Dermis microvascular lymphatic vessel endothelial cell (primary cell): Measurements from ENCODE around the gene ZNF329. TPM values are rescaled to one million over a fixed set of nuclear protein-coding genes. Genes with fewer than 3 reads are reported as not detected.

Experiments
- total RNA-seq: library from RNA; depleted of rRNA; stranded (reverse); fragments of >200 nt; gene quantifications from 2 replicates; pipeline ENCODE4 v1.2.1, GENCODE V29; 2014

The ZNF329 gene
- total RNA-seq, 1 donor from 2014 or later: 7.3 TPM

Other genes starting within 250 kb of the ZNF329 start
- gene ZNF417, start 234.2 kb downstream of the ZNF329 start, total RNA-seq: 9.4 and 9.6 TPM in 2 replicates
- 1.4 and 2.3 TPM in 2 replicates for gene ZNF418, start 215.4 kb downstream of the ZNF329 start, total RNA-seq
- gene ZNF256, start 203.1 kb downstream of the ZNF329 start, total RNA-seq: 3.3 and 5.2 TPM in 2 replicates
- gene C19orf18, start 176.3 kb downstream of the ZNF329 start, total RNA-seq: 0.13 TPM in 2 replicates
- gene ZNF606, start 148.0 kb downstream of the ZNF329 start, total RNA-seq: 4.1 and 9.4 TPM in 2 replicates
- not detected in 2 replicates for gene ZSCAN1, start 116.8 kb downstream of the ZNF329 start, total RNA-seq
- gene ZNF135, start 91.5 kb downstream of the ZNF329 start, total RNA-seq: 0.64 and 1.8 TPM in 2 replicates
- gene ZSCAN18, start 52.6 kb downstream of the ZNF329 start, total RNA-seq: 10.5 and 25.8 TPM in 2 replicates
- gene ZNF274, start 32.3 kb upstream of the ZNF329 start, total RNA-seq: 9.6 and 13.5 TPM in 2 replicates
- gene ZNF544, start 78.1 kb upstream of the ZNF329 start, total RNA-seq: 39.0 and 47.8 TPM in 2 replicates
- 3.0 and 4.8 TPM in 2 replicates for gene ZNF8, start 128.2 kb upstream of the ZNF329 start, total RNA-seq
- gene ERVK3-1, start 154.6 kb upstream of the ZNF329 start, total RNA-seq: 11.4 and 18.7 TPM in 2 replicates
- 1.7 and 2.4 TPM in 2 replicates for gene ZSCAN22, start 176.2 kb upstream of the ZNF329 start, total RNA-seq
- 4.3 and 5.4 TPM in 2 replicates for gene A1BG, start 202.7 kb upstream of the ZNF329 start, total RNA-seq
- 0.51 and 0.89 TPM in 2 replicates for gene ZNF497, start 212.0 kb upstream of the ZNF329 start, total RNA-seq
- 1.7 and 3.7 TPM in 2 replicates for gene ZNF837, start 230.2 kb upstream of the ZNF329 start, total RNA-seq
- gene RPS5, start 236.5 kb upstream of the ZNF329 start, total RNA-seq: 2,588 and 2,654 TPM in 2 replicates
- gene RNF225, start 244.9 kb upstream of the ZNF329 start, total RNA-seq: not detected in 2 replicates